GM18858 (cell line): ENCODE results near the gene XYLB.
"Not testable (repeated sequence)": the region's sequence is repeated elsewhere in the genome, so short reads cannot be mapped to it uniquely, and the experiment has no call there.

Experiments
- ATAC-seq: cut with Tn5 transposase; IDR thresholded peaks from one replicate; pipeline ENCODE4 v1.9.1; 2021; ENCODE audit not compliant: unreplicated experiment

The XYLB gene

GRCh38 chr3:38320638-38321037, 25.9 kb upstream of the XYLB start:
- ATAC-seq, result not testable (repeated sequence)

DNA sequence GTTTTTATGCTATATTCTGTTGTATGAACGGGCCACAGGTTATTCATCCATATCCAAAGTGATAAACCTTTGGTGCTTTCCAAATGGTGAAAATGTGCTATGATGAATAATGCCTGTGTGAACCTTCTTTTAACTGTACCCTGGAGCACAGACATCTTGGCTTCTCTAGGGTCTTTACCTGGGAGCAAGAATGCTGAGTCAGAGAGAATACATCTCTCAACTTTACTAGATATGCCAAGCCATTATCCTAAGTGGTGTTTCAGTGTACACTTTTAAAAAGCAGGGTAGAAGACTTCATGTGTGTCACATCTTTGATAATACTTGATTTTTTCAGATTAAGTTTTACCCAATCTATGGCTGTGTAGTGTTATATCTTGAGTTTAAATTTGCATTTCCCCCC, 23.5 kb upstream of the XYLB start:
- ATAC-seq, result no peak

DNA sequence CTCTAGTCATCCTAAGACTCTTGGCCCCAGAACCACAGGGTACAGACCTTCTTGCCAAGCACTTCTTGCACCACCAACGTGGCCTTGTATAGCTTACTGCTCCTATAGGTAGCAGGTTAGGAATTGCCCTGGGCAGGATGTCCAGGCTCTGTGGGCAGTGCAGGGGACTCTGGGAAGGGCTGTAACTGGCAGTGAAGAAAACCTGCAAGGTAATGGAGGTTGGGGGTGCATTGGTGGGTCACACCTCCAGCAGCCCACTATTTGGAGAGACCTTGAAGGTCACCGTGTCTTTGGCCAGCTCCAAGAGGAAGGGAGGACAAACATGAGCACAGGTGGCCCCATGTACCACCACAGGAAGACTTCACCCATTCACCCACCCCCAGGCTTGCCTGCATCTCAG, 21.3 kb upstream of the XYLB start:
- ATAC-seq, result no peak

DNA sequence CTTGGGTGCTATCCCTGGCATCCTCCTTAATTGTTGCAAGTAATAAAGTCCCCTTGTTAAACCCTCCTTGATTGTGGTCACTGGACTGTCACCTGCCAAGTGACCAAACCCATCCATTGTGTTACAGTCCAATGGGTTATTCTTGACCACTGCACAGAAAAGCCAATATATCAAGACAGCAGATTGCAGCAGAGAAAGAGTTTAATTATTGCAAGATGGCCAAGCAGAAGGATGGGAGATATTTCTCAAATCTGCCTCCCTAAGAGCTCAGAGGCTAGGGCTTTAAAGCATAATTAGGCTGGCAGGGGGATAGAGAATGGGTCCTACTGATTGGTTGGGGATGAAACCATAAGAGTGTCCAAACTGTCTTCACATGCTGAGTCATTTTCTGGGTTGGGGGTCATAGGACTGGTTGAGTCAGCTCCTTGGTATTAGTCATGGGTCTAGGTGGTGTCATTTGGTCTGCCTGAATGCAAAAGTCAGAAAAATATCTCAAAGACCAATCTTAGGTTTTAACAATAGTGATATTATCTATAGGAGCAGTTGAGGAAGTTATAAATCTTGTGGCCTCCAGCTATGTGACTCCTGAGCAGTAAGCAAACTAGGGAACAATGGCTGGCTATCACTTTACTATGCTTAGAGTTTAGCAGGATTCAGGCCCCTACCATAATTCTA, 19.1 kb upstream of the XYLB start:
- ATAC-seq, result no peak

- no peak for ATAC-seq
Measured at GRCh38 chr3:38331257-38332022, 15.1 kb upstream of the XYLB start.

DNA sequence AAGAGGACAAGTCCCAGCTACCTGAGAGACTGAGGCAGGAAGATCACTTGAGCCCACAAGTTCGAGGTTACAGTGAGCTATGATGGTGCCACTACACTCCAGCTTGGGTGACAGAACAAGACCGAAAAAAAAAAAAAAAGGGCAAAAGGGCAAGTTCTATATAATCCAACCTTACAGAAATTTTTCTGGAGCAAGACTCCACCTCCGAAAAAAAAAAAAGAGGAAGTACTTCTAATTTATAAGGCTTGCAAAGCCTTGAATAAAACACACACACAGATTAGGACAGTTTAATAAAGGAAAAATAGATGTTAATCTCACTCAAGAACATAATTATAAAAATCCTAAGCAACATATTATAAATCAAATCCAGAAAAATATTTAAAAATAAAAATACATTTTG, 14.4 kb upstream of the XYLB start:
- no peak for ATAC-seq

DNA sequence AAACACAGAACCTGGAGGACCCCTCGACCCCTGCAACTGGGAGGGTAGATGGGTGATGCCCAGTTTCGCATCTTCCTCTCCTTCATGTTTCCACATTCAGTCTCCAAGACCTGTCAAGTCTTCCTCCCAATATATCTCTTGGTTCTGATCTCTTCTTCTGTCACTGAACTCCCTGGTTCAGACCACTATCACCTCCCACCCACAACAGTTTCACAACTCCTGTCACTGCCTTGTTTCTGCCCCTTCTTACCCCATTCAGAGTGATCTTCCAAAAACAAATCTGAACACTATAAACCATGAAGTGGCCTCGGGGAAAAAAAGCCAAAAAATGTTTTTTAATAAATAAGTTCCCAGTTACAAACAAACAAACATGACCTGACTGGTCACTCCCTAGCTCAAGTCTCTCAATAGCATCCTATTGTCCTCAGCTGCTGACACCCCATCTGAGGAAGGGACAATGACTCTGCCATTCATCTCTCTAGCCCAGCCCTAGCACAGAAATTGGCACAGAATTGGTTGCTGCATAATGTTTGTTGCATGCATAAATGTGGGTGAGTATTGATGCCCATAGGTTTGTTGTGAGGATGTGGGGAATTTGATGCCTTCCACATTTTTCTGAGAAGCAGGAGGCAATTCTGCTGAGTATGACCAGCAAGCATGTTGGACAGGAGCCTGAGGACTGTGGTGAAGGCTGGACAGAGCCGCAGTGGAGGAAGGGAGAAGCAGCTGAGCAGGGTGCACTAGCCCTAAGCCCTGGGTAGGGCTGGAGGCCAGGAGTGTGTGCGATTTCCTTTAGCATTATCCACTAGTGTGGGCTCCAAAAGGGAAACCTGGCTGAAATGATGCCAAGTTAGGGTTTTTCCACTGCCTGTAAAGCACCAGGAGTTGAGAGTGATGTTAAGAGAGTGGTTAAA, 12.2 kb upstream of the XYLB start:
- ATAC-seq, result no peak

- ATAC-seq, result no peak
Measured at GRCh38 chr3:38335263-38335662, 11.3 kb upstream of the XYLB start.

DNA sequence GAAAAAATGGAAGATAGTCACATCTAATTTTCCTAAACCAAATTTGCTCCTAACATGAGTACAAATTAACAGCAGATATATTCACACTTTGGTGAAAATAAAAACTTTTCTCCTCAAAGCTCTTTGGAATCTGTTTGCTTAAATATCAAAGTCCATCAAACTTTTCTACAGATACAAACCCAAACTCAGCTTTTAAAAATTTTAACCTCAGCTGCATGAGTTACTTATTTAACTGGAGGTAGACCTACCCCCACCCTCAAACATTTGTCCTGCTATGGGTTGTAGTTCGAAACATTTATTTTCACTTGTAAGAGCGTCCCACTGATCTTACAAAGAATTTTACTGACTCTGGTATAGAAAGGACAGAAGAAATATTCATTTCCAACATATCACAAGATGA, 8.9 kb upstream of the XYLB start:
- no peak for ATAC-seq

DNA sequence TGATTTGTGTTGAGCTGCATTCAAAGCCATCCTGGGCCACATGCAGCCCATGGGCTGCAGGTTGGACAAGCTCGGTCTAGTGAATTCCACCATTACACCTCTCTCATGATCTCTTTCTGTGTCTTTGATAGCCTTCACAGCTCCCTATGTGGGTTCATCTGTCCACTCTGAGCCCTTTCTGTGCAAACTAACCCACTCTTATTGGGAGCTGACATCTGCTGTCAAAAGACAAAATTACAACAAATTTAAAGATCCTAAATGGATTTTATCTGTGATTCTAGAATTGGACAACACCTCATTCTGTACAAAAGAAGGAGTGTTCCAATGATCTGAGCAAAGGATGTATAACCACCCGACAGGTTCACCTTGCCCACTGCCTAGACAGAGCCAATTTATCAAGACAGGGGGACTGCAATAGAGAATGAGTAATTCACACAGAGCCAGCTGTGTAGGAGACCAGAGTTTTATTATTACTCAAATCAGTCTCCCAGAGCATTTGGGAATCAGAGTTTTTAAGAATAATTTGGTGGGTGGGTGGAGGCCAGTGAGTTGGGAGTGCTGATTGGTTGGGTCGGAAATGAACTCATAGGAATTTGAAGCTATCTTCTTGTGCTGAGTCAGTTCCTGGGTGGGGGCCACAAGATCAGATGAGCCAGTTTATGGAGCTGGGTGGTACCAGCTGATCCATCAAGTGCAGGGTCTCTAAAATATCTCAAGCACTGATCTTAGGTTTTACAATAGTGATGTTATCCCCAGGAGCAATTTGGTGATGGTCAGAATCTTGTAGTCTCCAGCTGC, 2.6 kb upstream of the XYLB start:
- ATAC-seq, result no peak

GRCh38 chr3:38345879-38346586, 552 bp upstream of the XYLB start:
- no peak for ATAC-seq

DNA sequence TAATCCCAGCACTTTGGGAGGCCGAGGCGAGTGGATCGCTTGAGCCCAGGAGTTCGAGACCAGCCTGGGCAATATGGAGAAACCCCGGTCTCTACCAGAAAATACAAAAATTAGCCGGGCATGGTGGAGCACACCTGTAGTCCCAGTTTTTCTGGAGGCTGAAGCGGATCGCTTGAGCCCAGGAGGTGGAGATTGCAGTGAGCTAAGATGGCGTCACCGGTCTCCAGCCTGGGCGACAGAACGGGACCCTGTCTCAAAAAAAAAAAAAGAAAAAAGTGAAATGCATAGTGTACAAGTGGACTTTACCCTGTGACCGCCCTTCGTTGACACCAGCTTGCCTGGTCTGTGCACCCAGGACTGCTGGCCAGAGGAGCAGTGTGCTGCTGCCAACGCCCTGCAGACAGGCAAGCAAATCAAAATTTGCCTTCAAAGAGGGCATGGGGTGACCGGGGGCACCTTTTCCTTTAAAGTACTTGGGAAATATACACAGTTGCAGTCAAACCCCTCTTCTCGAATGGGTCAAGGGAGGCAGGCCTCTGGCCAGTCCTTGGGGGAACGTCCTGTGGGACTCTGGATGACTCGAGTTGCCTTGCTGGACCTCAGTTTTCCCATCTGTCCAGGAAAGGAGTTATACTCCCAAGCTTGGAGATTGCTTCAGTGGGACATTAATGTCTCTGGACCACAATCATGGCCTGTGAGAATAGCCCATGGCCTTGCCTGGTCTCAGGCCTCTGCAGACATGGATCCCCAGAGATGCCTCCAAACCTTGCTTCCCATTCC, 1.0 kb downstream of the XYLB start:
- no peak for ATAC-seq

- ATAC-seq, result no peak
Measured at GRCh38 chr3:38348903-38349302, 2.3 kb downstream of the XYLB start.

- no peak for ATAC-seq
Measured at GRCh38 chr3:38349684-38350359, 3.2 kb downstream of the XYLB start.

GRCh38 chr3:38353151-38353550, 6.6 kb downstream of the XYLB start:
- ATAC-seq, result no peak

DNA sequence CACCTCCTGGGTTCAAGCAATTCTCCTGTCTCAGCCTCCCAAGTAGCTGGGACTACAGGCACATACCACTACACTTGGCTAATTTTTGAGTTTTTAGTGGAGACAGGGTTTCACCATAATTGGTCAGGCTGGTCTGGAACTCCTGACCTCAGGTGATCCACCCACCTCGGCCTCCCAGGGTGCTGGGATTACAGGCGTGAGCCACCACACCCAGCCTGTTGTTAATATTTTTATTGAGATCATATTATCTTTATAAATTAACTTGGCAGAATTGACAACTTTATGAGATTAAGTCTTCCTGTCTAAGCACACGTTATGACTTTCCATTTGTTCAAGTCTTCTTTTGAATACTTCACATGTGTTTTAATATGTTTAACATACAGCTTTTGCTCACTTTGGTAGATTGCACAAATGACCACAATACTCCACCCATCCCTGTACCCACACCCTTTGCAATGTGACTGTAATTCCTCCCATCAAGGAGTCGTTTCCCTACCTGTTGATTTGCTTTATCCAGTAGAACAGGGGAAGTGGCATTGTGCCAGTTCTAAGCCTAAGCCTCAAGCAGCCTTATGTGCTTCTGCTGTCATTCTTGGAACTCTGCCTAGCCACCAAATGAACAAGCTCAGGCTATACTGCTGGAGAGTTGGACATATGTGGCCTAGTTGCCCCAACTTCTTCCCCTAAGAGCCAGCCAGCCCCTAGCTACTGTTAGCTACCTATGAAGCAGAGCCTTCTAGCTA, 8.2 kb downstream of the XYLB start:
- no peak for ATAC-seq

DNA sequence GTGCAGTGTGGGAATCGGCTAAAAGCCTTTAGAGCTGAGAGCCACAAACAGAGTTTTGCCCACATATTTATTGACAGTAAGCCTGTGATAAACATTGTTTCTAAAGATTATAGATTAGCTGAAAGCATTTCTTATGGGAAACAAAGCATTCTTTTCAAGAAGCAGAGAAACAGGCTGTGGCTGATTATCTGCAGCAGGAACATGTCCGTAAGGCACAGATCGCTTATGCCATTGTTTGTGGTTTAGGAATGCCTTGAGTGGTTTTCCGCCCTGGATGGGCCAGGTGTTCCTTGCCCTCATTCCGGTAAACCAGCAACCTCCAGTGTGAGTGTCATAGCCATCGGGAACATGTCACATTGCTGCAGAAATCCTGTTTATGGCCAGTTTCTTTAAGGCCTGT, 12.5 kb downstream of the XYLB start:
- no peak for ATAC-seq

DNA sequence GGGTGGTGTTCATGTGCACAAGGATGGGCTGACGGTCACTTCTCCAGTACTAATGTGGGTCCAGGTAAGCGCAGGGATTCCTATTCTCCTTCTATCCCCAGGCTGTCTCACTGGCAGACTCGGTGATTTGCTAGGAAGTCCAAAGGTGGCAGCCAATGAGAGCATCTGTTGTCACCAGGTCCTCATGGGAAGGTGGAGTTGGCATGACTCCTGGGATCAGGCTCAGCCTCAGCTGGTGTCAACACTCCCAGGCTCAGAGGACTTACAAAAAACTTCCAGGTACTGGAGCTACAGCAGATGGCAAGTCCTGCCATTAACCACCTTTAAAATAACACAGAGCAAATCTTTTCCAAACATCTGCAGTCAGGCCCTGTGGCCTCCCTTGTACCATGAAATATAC, 13.8 kb downstream of the XYLB start:
- no peak for ATAC-seq
